Glomerular endothelial cell (primary cell): ENCODE measurements around the gene LPCAT2. TPM values are rescaled to one million over a fixed set of nuclear protein-coding genes. Genes with fewer than 3 reads are reported as not detected.

Source experiments
- DNase-seq: peaks from one replicate; pipeline ENCODE4 v3.0.0-alpha.2; 2011; ENCODE audit warnings: low read depth, low spot score; ENCODE audit errors: extremely low read depth
- total RNA-seq: library from RNA; depleted of rRNA; stranded (reverse); fragments of >200 nt; gene quantifications from 2 replicates; pipeline ENCODE4 v1.2.3, GENCODE V29; 2015

Gene LPCAT2
- total RNA-seq, result 15.6 and 28.5 TPM in 2 replicates

- DNase-seq, result no peak
Observed at GRCh38 chr16:55508941-55509931, at the start of gene LPCAT2. LPCAT2 (plus strand) TSS chr16:55509072; CDS start chr16:55509182, 110 bp downstream.

- DNase-seq, result no peak
Observed at GRCh38 chr16:55462241-55462640, 46.6 kb upstream of the LPCAT2 start.

- no peak for DNase-seq
Observed at GRCh38 chr16:55464375-55464774, 44.5 kb upstream of the LPCAT2 start.

- peak; percentile 66 for DNase-seq
Observed at GRCh38 chr16:55465077-55465896, 43.6 kb upstream of the LPCAT2 start.

GRCh38 chr16:55466209-55466608, 42.7 kb upstream of the LPCAT2 start:
- no peak for DNase-seq

GRCh38 chr16:55467898-55468297, 41.0 kb upstream of the LPCAT2 start:
- DNase-seq, result no peak

GRCh38 chr16:55468352-55468990, 40.4 kb upstream of the LPCAT2 start:
- DNase-seq, result no peak

GRCh38 chr16:55469821-55470532, 38.9 kb upstream of the LPCAT2 start:
- DNase-seq, result no peak

- no peak for DNase-seq
Observed at GRCh38 chr16:55470533-55471371, 38.1 kb upstream of the LPCAT2 start.

GRCh38 chr16:55471448-55472097, 37.3 kb upstream of the LPCAT2 start:
- DNase-seq, result no peak

- no peak for DNase-seq
Observed at GRCh38 chr16:55473587-55473986, 35.3 kb upstream of the LPCAT2 start.

GRCh38 chr16:55474821-55475220, 34.1 kb upstream of the LPCAT2 start:
- DNase-seq, result no peak

- DNase-seq, result no peak
Observed at GRCh38 chr16:55475919-55476318, 33.0 kb upstream of the LPCAT2 start.

GRCh38 chr16:55476625-55477533, 32.0 kb upstream of the LPCAT2 start:
- DNase-seq, result no peak

GRCh38 chr16:55477736-55478135, 31.1 kb upstream of the LPCAT2 start:
- DNase-seq, result no peak

- no peak for DNase-seq
Observed at GRCh38 chr16:55478827-55479429, 29.9 kb upstream of the LPCAT2 start, which contains the start of gene MMP2. MMP2 (plus strand) TSS chr16:55479198; CDS start chr16:55479480, 282 bp downstream.

GRCh38 chr16:55479430-55480140, 29.3 kb upstream of the LPCAT2 start:
- DNase-seq, result no peak
